Vagina (tissue), 2 donors: ENCODE data around the gene SLC9A9. TPM values are rescaled to one million over a fixed set of nuclear protein-coding genes. Genes with fewer than 3 reads are reported as not detected.

Source experiments
- DNase-seq, 2 donors: peaks; one replicate each; pipeline ENCODE4 v3.0.0-alpha.2; 2017; ENCODE audit errors: extremely low spot score in 2 of 2
- H3K27ac ChIP-seq: fragments of 200-600 bp; sonication (generic); one replicate; pipeline ENCODE4 v1.5.1; 2019
- H3K27me3 ChIP-seq: fragments of 200-600 bp; sonication (generic); one replicate; pipeline ENCODE4 v1.5.1; 2019
- H3K36me3 ChIP-seq, 2 donors: fragments of 200-600 bp; sonication (generic); one replicate each; pipeline ENCODE4 v1.5.1; 2017 to 2019
- H3K4me1 ChIP-seq: fragments of 200-600 bp; sonication (generic); one replicate; pipeline ENCODE4 v1.5.1; 2019
- H3K4me3 ChIP-seq, 2 donors: fragments of 200-600 bp; sonication (generic); 1 replicate in 1 of 2; 2 replicates in 1 of 2; pipeline ENCODE4 v1.5.1; 2016 to 2019
- H3K9me3 ChIP-seq: fragments of 200-600 bp; sonication (generic); one replicate; pipeline ENCODE4 v1.5.1; 2019
- POLR2A ChIP-seq, 2 donors: fragments of 450-650 bp; IDR thresholded peaks; one replicate each; pipeline ENCODE4 v1.6.1; 2017; ENCODE audit warnings: antibody characterized with exemption in 2 of 2, mild to moderate bottlenecking in 2 of 2, moderate library complexity in 2 of 2
- POLR2AphosphoS5 ChIP-seq, 2 donors: sonication (generic); formaldehyde crosslinking; IDR thresholded peaks; one replicate each; pipeline ENCODE4 v1.9.0; 2017; ENCODE audit warnings: antibody characterized with exemption in 2 of 2, mild to moderate bottlenecking in 2 of 2, low read depth in 1 of 2; ENCODE audit not compliant: insufficient read depth in 1 of 2
- intact Hi-C: fragments of 100-400 bp; cut with DNase I; formaldehyde crosslinking; loops from one replicate; pipeline ENCODE4 v1.15.1; 2023
- total RNA-seq: library from RNA; depleted of rRNA; stranded (reverse); fragments of >200 nt; gene quantifications from one replicate; pipeline ENCODE4 v1.2.3, GENCODE V29; 2016
- TF ChIP-seq, protein P1 (sequence below), 3 experiments: fragments of 450-650 bp in 2 of 3; fragments of 200-600 bp in 1 of 3; sonication (generic) in 1 of 3; IDR thresholded peaks; one replicate each; pipeline ENCODE4 v1.5.1; 2017 to 2019; ENCODE audit warnings: antibody characterized with exemption in 3 of 3, mild to moderate bottlenecking in 2 of 3, moderate library complexity in 2 of 3

SLC9A9 gene
- total RNA-seq, 1 donor from 2014 or later, result 30.7 TPM

DNA sequence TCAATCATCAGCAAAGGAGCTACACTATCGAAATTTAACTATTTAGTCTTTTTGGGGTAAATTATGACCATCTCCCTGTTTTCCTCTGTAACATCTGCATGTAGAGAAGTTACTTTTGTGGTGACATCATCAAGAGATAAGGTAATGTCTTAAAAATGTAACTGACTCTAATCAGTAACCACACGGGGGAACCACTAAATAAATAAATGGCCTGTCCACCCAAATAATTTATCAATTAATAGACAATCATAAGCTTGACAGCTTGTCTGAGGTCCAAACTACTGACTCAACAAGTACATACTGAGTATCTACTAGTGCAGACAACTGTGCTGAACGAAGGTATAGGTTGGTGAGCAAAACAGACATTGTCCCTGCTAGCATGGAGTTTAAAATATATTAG lies 219.3 kb downstream of the SLC9A9 start:
- Histone ChIP-seq H3K27me3 (no peaks in the 10 kb centered on the region), H3K36me3 (no peaks in the 10 kb centered on the region), H3K4me1 (no peaks in the 10 kb centered on the region), H3K4me3 (no peak overlapping the region), H3K27ac (no peak overlapping the region), H3K9me3 (no peaks in the 10 kb centered on the region)
- no peak for DNase-seq
- TF ChIP-seq POLR2A (IDR thresholded peaks at IDR 0.05) (no peak), POLR2AphosphoS5 (IDR thresholded peaks at IDR 0.05; ENCODE audit: insufficient read depth in 1 of 2, low read depth in 1 of 2) (no peak)
- TF ChIP-seq, protein P1, sequence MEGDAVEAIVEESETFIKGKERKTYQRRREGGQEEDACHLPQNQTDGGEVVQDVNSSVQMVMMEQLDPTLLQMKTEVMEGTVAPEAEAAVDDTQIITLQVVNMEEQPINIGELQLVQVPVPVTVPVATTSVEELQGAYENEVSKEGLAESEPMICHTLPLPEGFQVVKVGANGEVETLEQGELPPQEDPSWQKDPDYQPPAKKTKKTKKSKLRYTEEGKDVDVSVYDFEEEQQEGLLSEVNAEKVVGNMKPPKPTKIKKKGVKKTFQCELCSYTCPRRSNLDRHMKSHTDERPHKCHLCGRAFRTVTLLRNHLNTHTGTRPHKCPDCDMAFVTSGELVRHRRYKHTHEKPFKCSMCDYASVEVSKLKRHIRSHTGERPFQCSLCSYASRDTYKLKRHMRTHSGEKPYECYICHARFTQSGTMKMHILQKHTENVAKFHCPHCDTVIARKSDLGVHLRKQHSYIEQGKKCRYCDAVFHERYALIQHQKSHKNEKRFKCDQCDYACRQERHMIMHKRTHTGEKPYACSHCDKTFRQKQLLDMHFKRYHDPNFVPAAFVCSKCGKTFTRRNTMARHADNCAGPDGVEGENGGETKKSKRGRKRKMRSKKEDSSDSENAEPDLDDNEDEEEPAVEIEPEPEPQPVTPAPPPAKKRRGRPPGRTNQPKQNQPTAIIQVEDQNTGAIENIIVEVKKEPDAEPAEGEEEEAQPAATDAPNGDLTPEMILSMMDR (IDR thresholded peaks at IDR 0.05), result no peak
- intact Hi-C loops, result no loop called here

DNA sequence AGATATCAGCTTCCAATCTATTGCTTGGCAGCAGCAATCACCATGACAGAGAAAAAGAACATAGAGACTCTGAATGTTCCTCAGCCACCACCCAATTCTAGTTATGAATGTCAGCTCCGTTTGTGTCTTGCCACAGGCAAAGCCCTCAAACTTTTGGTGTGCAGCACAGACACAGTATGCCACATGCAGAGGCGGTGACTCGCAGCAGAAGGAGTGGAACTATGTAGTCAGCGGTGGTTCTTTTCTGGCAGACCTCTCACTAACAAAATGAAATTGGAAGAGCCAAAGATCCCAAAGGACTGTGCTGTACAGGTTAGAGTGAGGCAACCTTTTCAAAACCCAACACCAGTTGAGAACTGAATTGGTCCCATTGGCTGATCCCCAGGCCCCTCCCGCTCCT lies 220.9 kb downstream of the SLC9A9 start:
- TF ChIP-seq POLR2A (IDR thresholded peaks at IDR 0.05) (no peak), POLR2AphosphoS5 (IDR thresholded peaks at IDR 0.05; ENCODE audit: insufficient read depth in 1 of 2, low read depth in 1 of 2) (no peak)
- TF ChIP-seq, protein P1 (IDR thresholded peaks at IDR 0.05), result no peak
- H3K9me3 ChIP-seq, result no peaks in the 10 kb centered on the region
- intact Hi-C loops, result no loop called here

DNA sequence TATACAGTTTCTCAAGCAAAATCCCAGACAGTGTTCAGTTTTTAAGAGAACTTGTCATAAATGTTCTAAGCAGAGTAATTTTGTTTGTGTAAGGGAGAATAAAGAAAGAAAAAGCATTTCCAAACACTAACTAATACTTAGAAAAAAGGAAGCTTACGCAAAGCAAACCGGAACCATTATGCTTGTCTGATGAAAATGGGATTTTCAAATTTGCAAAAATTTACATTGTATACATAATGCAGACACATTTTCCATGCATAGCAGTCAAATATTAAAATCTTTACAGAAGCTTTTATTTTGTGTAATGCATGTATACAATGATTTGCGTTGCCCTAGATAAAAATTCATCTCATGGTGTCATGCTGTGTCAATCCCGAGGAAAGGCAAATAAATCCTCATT lies 229.0 kb downstream of the SLC9A9 start:
- no peak for TF ChIP-seq POLR2AphosphoS5 (IDR thresholded peaks at IDR 0.05; ENCODE audit: insufficient read depth in 1 of 2, low read depth in 1 of 2)
- no peak for TF ChIP-seq POLR2A (IDR thresholded peaks at IDR 0.05)
- no peaks in the 10 kb centered on the region for H3K9me3 ChIP-seq
- no peaks in the 10 kb centered on the region for H3K36me3 ChIP-seq
- intact Hi-C loops, result no loop called here
- no peaks in the 10 kb centered on the region for H3K4me1 ChIP-seq
- DNase-seq, result no peak
- H3K4me3 ChIP-seq, result no peak overlapping the region
- no peak overlapping the region for H3K27ac ChIP-seq
- H3K27me3 ChIP-seq, result no peaks in the 10 kb centered on the region

More for the DNA sequence above, 220.9 kb downstream of the SLC9A9 start:
- no peaks in the 10 kb centered on the region for H3K27me3 ChIP-seq
- no peak overlapping the region for H3K27ac ChIP-seq
- H3K4me1 ChIP-seq, result no peaks in the 10 kb centered on the region
- H3K36me3 ChIP-seq, result no peaks in the 10 kb centered on the region
- H3K4me3 ChIP-seq, result no peak overlapping the region
- DNase-seq, result no peak

- DNase-seq, result no peak
- TF ChIP-seq POLR2A (IDR thresholded peaks at IDR 0.05) (no peak), POLR2AphosphoS5 (IDR thresholded peaks at IDR 0.05; ENCODE audit: insufficient read depth in 1 of 2, low read depth in 1 of 2) (no peak)
- TF ChIP-seq, protein P1 (IDR thresholded peaks at IDR 0.05), result no peak
- Histone ChIP-seq H3K27ac (no peak overlapping the region), H3K36me3 (no peaks in the 10 kb centered on the region), H3K4me3 (no peak overlapping the region), H3K9me3 (no peaks in the 10 kb centered on the region), H3K27me3 (no peaks in the 10 kb centered on the region), H3K4me1 (peaks cover 8% of the 10 kb centered on the region)
- intact Hi-C loops, result no loop called here
Observed at GRCh38 chr3:143617050-143617449, 231.2 kb downstream of the SLC9A9 start.

DNA sequence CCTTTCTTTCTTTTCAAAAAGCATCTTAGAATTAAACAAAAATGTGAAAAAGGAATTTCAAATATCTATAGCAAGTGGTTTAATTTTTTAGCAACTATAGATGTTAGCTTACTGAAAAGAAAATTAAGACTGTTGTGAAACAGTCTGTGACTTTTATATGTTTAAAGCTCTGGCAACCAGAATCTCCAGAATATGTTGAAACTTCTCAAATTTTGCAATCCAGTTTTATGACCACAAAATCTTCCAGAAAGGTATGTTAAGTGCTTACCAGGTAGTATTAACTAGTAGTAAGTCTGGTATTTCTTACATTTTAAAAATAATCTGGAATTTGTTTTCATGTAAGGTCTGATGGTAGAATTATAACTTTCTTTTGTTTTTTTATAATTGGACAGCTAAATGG lies 235.0 kb downstream of the SLC9A9 start:
- H3K27ac ChIP-seq, result no peak overlapping the region
- H3K9me3 ChIP-seq, result no peaks in the 10 kb centered on the region
- H3K4me3 ChIP-seq, result no peak overlapping the region
- intact Hi-C loops, result no loop called here
- no peak for DNase-seq
- no peaks in the 10 kb centered on the region for H3K27me3 ChIP-seq
- peaks cover 8% of the 10 kb centered on the region for H3K4me1 ChIP-seq
- TF ChIP-seq POLR2A (IDR thresholded peaks at IDR 0.05) (no peak), POLR2AphosphoS5 (IDR thresholded peaks at IDR 0.05; ENCODE audit: insufficient read depth in 1 of 2, low read depth in 1 of 2) (no peak)
- TF ChIP-seq, protein P1 (IDR thresholded peaks at IDR 0.05), result no peak
- no peaks in the 10 kb centered on the region for H3K36me3 ChIP-seq
